GM12892 (cell line): ENCODE data around the gene FOLR3.
A peak's percentile ranks its signal among the peaks of the same experiment; 100 is the strongest.

Experiments
- POLR2A ChIP-seq: IDR thresholded peaks from 2 replicates; pipeline ENCODE4 v1.6.1; 2011; ENCODE audit warnings: low read depth, low read length, control low read depth
- POLR2AphosphoS5 ChIP-seq: IDR thresholded peaks from 2 replicates; pipeline ENCODE4 v1.6.1; 2011; ENCODE audit warnings: low read depth, low read length, control low read depth
- TAF1 ChIP-seq: IDR thresholded peaks from 2 replicates; pipeline ENCODE4 v1.6.1; 2011; ENCODE audit warnings: low read depth, mild to moderate bottlenecking, control low read depth, low read length, borderline replicate concordance

DNA sequence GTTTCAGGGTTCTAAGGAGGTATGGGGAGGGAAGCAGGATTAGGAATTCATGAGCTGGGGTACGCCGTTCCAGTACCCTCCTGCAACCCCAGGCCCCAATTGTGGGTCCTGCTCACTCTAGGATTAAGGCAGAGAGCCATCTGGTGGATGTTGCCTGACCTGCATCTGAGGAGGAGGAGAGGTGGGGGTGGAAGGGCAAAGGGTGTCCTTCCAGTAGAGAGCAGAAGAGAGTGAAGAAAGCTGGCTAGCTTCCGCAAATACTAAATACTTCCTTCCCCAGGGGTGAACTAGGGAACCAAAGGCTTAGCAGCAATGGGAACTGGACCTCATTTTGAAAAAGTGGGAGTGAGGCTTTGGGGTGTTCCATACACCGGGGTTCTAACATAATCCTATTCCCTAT is 44.2 kb upstream of the FOLR3 start:
- TF ChIP-seq POLR2A, result 0 out of 2 replicates have a peak, but pooled peaks have one; percentile 22
- TF ChIP-seq POLR2AphosphoS5, result no peak
- no peak for TF ChIP-seq TAF1
